NCI-H1048 (cell line): ENCODE results near the gene RHNO1.
"Not testable (repeated sequence)": the region's sequence is repeated elsewhere in the genome, so short reads cannot be mapped to it uniquely, and the experiment has no call there.

ENCODE experiments used
- DNase-seq: peaks from one replicate; lab custom pipeline; 2025; lab: John Stamatoyannopoulos, UW

RHNO1 gene

GRCh38 chr12:2858944-2859421 is 18.0 kb upstream of the RHNO1 start:
- no peak for DNase-seq

- DNase-seq = no peak
These were observed 16.9 kb upstream of the RHNO1 start for GRCh38 chr12:2860170-2860569.

GRCh38 chr12:2862876-2863275 is 14.1 kb upstream of the RHNO1 start:
- DNase-seq = no peak

GRCh38 chr12:2863402-2863801 is 13.6 kb upstream of the RHNO1 start:
- not testable (repeated sequence) for DNase-seq

GRCh38 chr12:2864198-2864597 is 12.8 kb upstream of the RHNO1 start:
- DNase-seq = no peak

- not testable (repeated sequence) for DNase-seq
These were observed 7.9 kb upstream of the RHNO1 start for GRCh38 chr12:2868986-2869632.

- DNase-seq = no peak
These were observed 484 bp upstream of the RHNO1 start for GRCh38 chr12:2876431-2877046.

GRCh38 chr12:2877953-2878732 is 1.1 kb downstream of the RHNO1 start:
- DNase-seq = no peak

GRCh38 chr12:2879853-2880252 is 2.8 kb downstream of the RHNO1 start:
- no peak for DNase-seq

GRCh38 chr12:2884810-2885209 is 7.8 kb downstream of the RHNO1 start:
- no peak for DNase-seq

- no peak for DNase-seq
These were observed 9.9 kb downstream of the RHNO1 start for GRCh38 chr12:2886768-2887450.

GRCh38 chr12:2890001-2890387 is 13.0 kb downstream of the RHNO1 start:
- DNase-seq = no peak

- peak; percentile 93 for DNase-seq
These were observed 13.6 kb downstream of the RHNO1 start, which contains the start of gene TULP3 for GRCh38 chr12:2890388-2891239. Gene TULP3 (plus strand): TSS chr12:2890891. CDS start chr12:2890948, 57 bp downstream.

GRCh38 chr12:2891240-2892053 is 14.4 kb downstream of the RHNO1 start:
- no peak for DNase-seq

GRCh38 chr12:2892246-2892645 is 15.2 kb downstream of the RHNO1 start:
- DNase-seq = no peak

GRCh38 chr12:2893007-2893406 is 16.0 kb downstream of the RHNO1 start:
- no peak for DNase-seq

GRCh38 chr12:2895051-2895451 is 18.0 kb downstream of the RHNO1 start:
- no peak for DNase-seq

- no peak for DNase-seq
These were observed 18.5 kb downstream of the RHNO1 start for GRCh38 chr12:2895511-2895910.

GRCh38 chr12:2897418-2897817 is 20.4 kb downstream of the RHNO1 start:
- no peak for DNase-seq

GRCh38 chr12:2900642-2901041 is 23.6 kb downstream of the RHNO1 start:
- no peak for DNase-seq
